ENCODE results near the gene QSOX1.

QSOX1 gene

GRCh38 chr1:180150982-180151381, 3.7 kb upstream of the QSOX1 start:
- no peak for DNase-seq

- DNase-seq = no peak
Measured at GRCh38 chr1:180151508-180151907, 3.2 kb upstream of the QSOX1 start.

- DNase-seq = no peak
Measured at GRCh38 chr1:180152588-180152987, 2.1 kb upstream of the QSOX1 start.

- DNase-seq = no peak
Measured at GRCh38 chr1:180153032-180153431, 1.6 kb upstream of the QSOX1 start.

GRCh38 chr1:180154003-180154324, 705 bp upstream of the QSOX1 start:
- no peak for DNase-seq

- DNase-seq = no peak
Measured at GRCh38 chr1:180155182-180155682, 563 bp downstream of the QSOX1 start.

- DNase-seq = no peak
Measured at GRCh38 chr1:180156201-180156600, 1.5 kb downstream of the QSOX1 start.

GRCh38 chr1:180156631-180157091, 2.0 kb downstream of the QSOX1 start:
- DNase-seq = no peak

- no peak for DNase-seq
Measured at GRCh38 chr1:180157108-180157507, 2.4 kb downstream of the QSOX1 start.

- no peak for DNase-seq
Measured at GRCh38 chr1:180157576-180158057, 2.9 kb downstream of the QSOX1 start.

- DNase-seq = no peak
Measured at GRCh38 chr1:180158149-180159147, 3.8 kb downstream of the QSOX1 start.

GRCh38 chr1:180160357-180160756, 5.7 kb downstream of the QSOX1 start:
- no peak for DNase-seq

GRCh38 chr1:180163041-180163440, 8.4 kb downstream of the QSOX1 start:
- no peak for DNase-seq

GRCh38 chr1:180165096-180165495, 10.4 kb downstream of the QSOX1 start:
- no peak for DNase-seq

GRCh38 chr1:180165509-180166435, 11.1 kb downstream of the QSOX1 start:
- no peak for DNase-seq

GRCh38 chr1:180166436-180166800, 11.7 kb downstream of the QSOX1 start:
- DNase-seq = no peak

GRCh38 chr1:180167021-180167701, 12.5 kb downstream of the QSOX1 start:
- DNase-seq = no peak

GRCh38 chr1:180167721-180168467, 13.2 kb downstream of the QSOX1 start:
- no peak for DNase-seq

- DNase-seq = peak; percentile 23
Measured at GRCh38 chr1:180168786-180169639, 14.3 kb downstream of the QSOX1 start.

- DNase-seq = no peak
Measured at GRCh38 chr1:180169640-180170195, 15.0 kb downstream of the QSOX1 start.

All from activated CD4-positive, alpha-beta T cell treated with anti-CD3 and anti-CD28 coated beads, Interleukin-2, amount 50 U/mL, for 16 hours (primary cell).